Transverse colon (tissue), 4 donors: Measurements from ENCODE around the gene CAMSAP1. TPM values are rescaled to one million over a fixed set of nuclear protein-coding genes. Genes with fewer than 3 reads are reported as not detected.

ENCODE experiments used
- DNase-seq: peaks from one replicate; pipeline ENCODE4 v3.0.0-alpha.2; 2019
- H3K27ac ChIP-seq, 4 donors: fragments of 200-600 bp; sonication (generic); 2 replicates each; pipeline ENCODE4 v1.5.1; 2016 to 2018; ENCODE audit warnings: inconsistent platforms in 4 of 4
- H3K27me3 ChIP-seq: fragments of 200-600 bp; sonication (generic); 2 replicates; pipeline ENCODE4 v1.5.1; 2017; ENCODE audit warnings: inconsistent platforms
- H3K36me3 ChIP-seq, 4 donors: fragments of 200-600 bp; sonication (generic); 2 replicates each; pipeline ENCODE4 v1.5.1; 2017 to 2019; ENCODE audit warnings: inconsistent platforms in 4 of 4
- H3K4me1 ChIP-seq, 4 donors: fragments of 200-600 bp; sonication (generic); 2 replicates each; pipeline ENCODE4 v1.5.1; 2017 to 2020; ENCODE audit warnings: inconsistent platforms in 4 of 4
- H3K4me3 ChIP-seq, 4 donors: fragments of 200-600 bp; sonication (generic); 1 replicate in 1 of 4; 2 replicates in 3 of 4; pipeline versions ENCODE4 v1.5.1 to v1.6.1; 2017 to 2019; ENCODE audit warnings: inconsistent platforms in 4 of 4
- H3K9me3 ChIP-seq, 2 donors: fragments of 200-600 bp; sonication (generic); 2 replicates each; pipeline ENCODE4 v1.5.1; 2017 to 2019; ENCODE audit warnings: inconsistent platforms in 2 of 2
- CTCF ChIP-seq, 5 experiments: fragments of 200-600 bp in 3 of 5; fragments of 450-650 bp in 2 of 5; sonication (generic) in 3 of 5; IDR thresholded peaks; 1 replicate in 2 of 5; 2 replicates in 3 of 5; pipeline ENCODE4 v1.5.1; 2016 to 2017; ENCODE audit warnings: antibody characterized with exemption in 5 of 5, inconsistent platforms in 3 of 5, mild to moderate bottlenecking in 2 of 5, moderate library complexity in 1 of 5
- EP300 ChIP-seq: sonication (generic); formaldehyde crosslinking; IDR thresholded peaks from one replicate; pipeline ENCODE4 v1.6.1; 2017; ENCODE audit warnings: antibody characterized with exemption, low read depth
- POLR2A ChIP-seq: fragments of 450-650 bp; IDR thresholded peaks from one replicate; pipeline ENCODE4 v1.6.1; 2016; ENCODE audit warnings: antibody characterized with exemption, mild to moderate bottlenecking, moderate library complexity
- POLR2AphosphoS5 ChIP-seq, 3 donors: sonication (generic); formaldehyde crosslinking; IDR thresholded peaks; one replicate each; pipeline ENCODE4 v1.6.1; 2016; ENCODE audit warnings: antibody characterized with exemption in 3 of 3
- WGBS, 2 donors: methylation state at CpG; one replicate each; pipeline ENCODE4 v1.1.5; 2018; ENCODE audit warnings: low coverage in 1 of 2; 5-methylcytosine and 5-hydroxymethylcytosine counted together
- in situ Hi-C, 4 donors: fragments of 200-750 bp; cut with MboI; loops; one replicate each; pipeline versions ENCODE4 v1.15.0 to v1.15.1; 2017; ENCODE audit warnings: low sequenced_read_pairs in 3 of 4, low pct_ligation_motif_present in 1 of 4, low pct_unique_long_range_greater_than_20kb in 1 of 4
- intact Hi-C: fragments of 100-400 bp; cut with DNase I; formaldehyde crosslinking; loops from one replicate; pipeline ENCODE4 v1.15.1; 2023; ENCODE audit warnings: low total_unique reads
- total RNA-seq, 4 donors: library from RNA; depleted of rRNA; stranded (reverse); fragments of >200 nt; gene quantifications; one replicate each; pipeline ENCODE4 v1.1.0, GENCODE V29; 2016

CAMSAP1 gene
- total RNA-seq, 4 donors from 2014 or later: 17.3 to 88.0 (median 23.8) TPM

GRCh38 chr9:135797507-135798262 is 109.7 kb downstream of the CAMSAP1 start:
- in situ Hi-C loops (no loop called here), intact Hi-C loops (loop anchor here (1.0 kb wide), 1 partner anchor 45 kb away; no protein-coding TSS in a partner anchor)
- DNase-seq: no peak
- Histone ChIP-seq H3K27me3 (no peaks in the 10 kb centered on the region), H3K36me3 (no peaks in the 10 kb centered on the region), H3K4me3 (no peak overlapping the region), H3K4me1 (no peaks in the 10 kb centered on the region), H3K27ac (no peak overlapping the region), H3K9me3 (no peaks in the 10 kb centered on the region)
- 48% methylated on average over 24 of the region's 24 CpGs; no CpG with 5 or more reads in 1 of the 2 donors for WGBS, 2 donors
- TF ChIP-seq POLR2AphosphoS5 (IDR thresholded peaks at IDR 0.05): no peak
- no peak for TF ChIP-seq POLR2A
- TF ChIP-seq CTCF (IDR thresholded peaks at IDR 0.05): peak in 4 of 5 experiments; percentile 22 to 30 (median 24)
- no peak for TF ChIP-seq EP300

GRCh38 chr9:135796784-135797485 is 110.4 kb downstream of the CAMSAP1 start:
- Histone ChIP-seq H3K36me3 (no peaks in the 10 kb centered on the region), H3K9me3 (no peaks in the 10 kb centered on the region), H3K27ac (no peak overlapping the region), H3K27me3 (no peaks in the 10 kb centered on the region), H3K4me1 (no peaks in the 10 kb centered on the region), H3K4me3 (no peak overlapping the region)
- 20 to 67% methylated on average over 1 to 21 of the region's 22 CpGs for WGBS, 2 donors
- in situ Hi-C loops (no loop called here), intact Hi-C loops (no loop called here)
- DNase-seq: no peak
- TF ChIP-seq CTCF (IDR thresholded peaks at IDR 0.05): no peak
- TF ChIP-seq POLR2AphosphoS5 (IDR thresholded peaks at IDR 0.05): no peak
- TF ChIP-seq POLR2A: no peak
- no peak for TF ChIP-seq EP300

- in situ Hi-C loops (no loop called here), intact Hi-C loops (no loop called here)
- Histone ChIP-seq H3K36me3 (no peaks in the 10 kb centered on the region), H3K27me3 (no peaks in the 10 kb centered on the region), H3K9me3 (no peaks in the 10 kb centered on the region), H3K4me1 (no peaks in the 10 kb centered on the region), H3K4me3 (no peak overlapping the region), H3K27ac (no peak overlapping the region)
- TF ChIP-seq POLR2A (no peak), EP300 (no peak), POLR2AphosphoS5 (IDR thresholded peaks at IDR 0.05) (no peak), CTCF (IDR thresholded peaks at IDR 0.05) (no peak)
- 71 to 88% methylated on average over 4 of the region's 4 CpGs for WGBS, 2 donors
- no peak for DNase-seq
Measured at GRCh38 chr9:135795391-135795790, 112.0 kb downstream of the CAMSAP1 start.

- no peaks in the 10 kb centered on the region for H3K27me3 ChIP-seq
- no peaks in the 10 kb centered on the region for H3K9me3 ChIP-seq
- no peaks in the 10 kb centered on the region for H3K4me1 ChIP-seq
- H3K4me3 ChIP-seq: no peak overlapping the region
- no peak overlapping the region for H3K27ac ChIP-seq
- WGBS, 2 donors: 60 to 83% methylated on average over 1 to 15 of the region's 15 CpGs
- no peak for DNase-seq
- intact Hi-C loops (no loop called here), in situ Hi-C loops (no loop called here)
- no peak for TF ChIP-seq POLR2A
- TF ChIP-seq POLR2AphosphoS5 (IDR thresholded peaks at IDR 0.05): no peak
- TF ChIP-seq EP300: no peak
- no peak for TF ChIP-seq CTCF (IDR thresholded peaks at IDR 0.05)
- no peaks in the 10 kb centered on the region for H3K36me3 ChIP-seq
Measured at GRCh38 chr9:135794361-135794885, 112.9 kb downstream of the CAMSAP1 start.
